ENCODE measurements around the gene IFITM5.

DNA sequence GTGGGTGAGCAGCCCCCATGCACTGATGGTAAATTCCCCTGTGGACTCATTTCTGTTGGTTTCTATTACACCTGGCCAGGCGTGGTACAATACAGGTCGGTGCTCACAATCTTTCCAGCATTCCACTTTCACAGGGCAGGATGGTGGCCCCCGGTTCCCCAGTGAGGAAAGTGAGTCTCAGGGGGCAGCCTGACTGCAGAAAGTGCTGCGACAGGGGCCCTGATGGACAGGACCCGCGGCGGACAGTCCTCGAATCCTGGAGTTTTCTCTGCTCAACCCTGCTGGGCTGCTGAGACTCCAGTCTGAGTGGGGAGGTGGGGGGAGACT is 13.5 kb downstream of the IFITM5 start:
- TF ChIP-seq POLR2A (IDR thresholded peaks at IDR 0.05) = no peak
- TF ChIP-seq, protein P1, sequence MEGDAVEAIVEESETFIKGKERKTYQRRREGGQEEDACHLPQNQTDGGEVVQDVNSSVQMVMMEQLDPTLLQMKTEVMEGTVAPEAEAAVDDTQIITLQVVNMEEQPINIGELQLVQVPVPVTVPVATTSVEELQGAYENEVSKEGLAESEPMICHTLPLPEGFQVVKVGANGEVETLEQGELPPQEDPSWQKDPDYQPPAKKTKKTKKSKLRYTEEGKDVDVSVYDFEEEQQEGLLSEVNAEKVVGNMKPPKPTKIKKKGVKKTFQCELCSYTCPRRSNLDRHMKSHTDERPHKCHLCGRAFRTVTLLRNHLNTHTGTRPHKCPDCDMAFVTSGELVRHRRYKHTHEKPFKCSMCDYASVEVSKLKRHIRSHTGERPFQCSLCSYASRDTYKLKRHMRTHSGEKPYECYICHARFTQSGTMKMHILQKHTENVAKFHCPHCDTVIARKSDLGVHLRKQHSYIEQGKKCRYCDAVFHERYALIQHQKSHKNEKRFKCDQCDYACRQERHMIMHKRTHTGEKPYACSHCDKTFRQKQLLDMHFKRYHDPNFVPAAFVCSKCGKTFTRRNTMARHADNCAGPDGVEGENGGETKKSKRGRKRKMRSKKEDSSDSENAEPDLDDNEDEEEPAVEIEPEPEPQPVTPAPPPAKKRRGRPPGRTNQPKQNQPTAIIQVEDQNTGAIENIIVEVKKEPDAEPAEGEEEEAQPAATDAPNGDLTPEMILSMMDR (IDR thresholded peaks at IDR 0.05) = no peak

Data from breast epithelium (tissue), 3 donors.